ENCODE data around the gene TMPRSS13. TPM values are rescaled to one million over a fixed set of nuclear protein-coding genes. Genes with fewer than 3 reads are reported as not detected.
A peak's percentile ranks its signal among the peaks of the same experiment; 100 is the strongest.

TMPRSS13 gene
- polyA plus RNA-seq, 1 donor from 2014 or later, result not detected

- Histone ChIP-seq H3K9me2 (ENCODE audit: insufficient read depth, low read length) (no peaks in the 10 kb centered on the region), H3K4me2 (ENCODE audit: low read length) (no peak overlapping the region), H3K79me2 (replicated peaks; ENCODE audit: insufficient read depth, low read length) (peaks cover 92% of the 10 kb centered on the region), H3K27ac (ENCODE audit: low read length) (no peak overlapping the region), H2AFZ (ENCODE audit: low read depth, low read length) (no peak overlapping the region), H3K27me3 (ENCODE audit: insufficient read depth, low read depth, low read length) (no peaks in the 10 kb centered on the region), H3K36me3 (ENCODE audit: insufficient read depth, low read length) (no peaks in the 10 kb centered on the region), H3K4me3 (ENCODE audit: low read length) (peak overlapping the region; percentile 70), H3K9me3 (ENCODE audit: low read length) (no peaks in the 10 kb centered on the region), H3K9ac (ENCODE audit: low read length) (no peak overlapping the region), H3F3A (ENCODE audit: insufficient read depth, low read length, poor library complexity, severe bottlenecking) (no peaks in the 10 kb centered on the region), H4K20me1 (ENCODE audit: insufficient read depth) (peaks cover 18% of the 10 kb centered on the region)
- no peak for TF ChIP-seq CTCF (IDR thresholded peaks at IDR 0.05; ENCODE audit: poor library complexity, severe bottlenecking)
- no peak for TF ChIP-seq SMC3 (conservative IDR thresholded peaks at IDR 0.05; ENCODE audit: poor library complexity)
- TF ChIP-seq MXI1 (conservative IDR thresholded peaks at IDR 0.05; ENCODE audit: poor library complexity, severe bottlenecking), result no peak
- TF ChIP-seq EZH2 (IDR thresholded peaks at IDR 0.05; ENCODE audit: borderline replicate concordance, insufficient read depth, low read length, poor library complexity, severe bottlenecking), result no peak
- TF ChIP-seq POLR2AphosphoS5 (IDR thresholded peaks at IDR 0.05), result no peak
- no peak for TF ChIP-seq RAD21 (conservative IDR thresholded peaks at IDR 0.05)
- TF ChIP-seq EP300 (conservative IDR thresholded peaks at IDR 0.05; ENCODE audit: poor library complexity, severe bottlenecking), result no peak
- TF ChIP-seq TAF1 (IDR thresholded peaks at IDR 0.05; ENCODE audit: low read depth), result no peak
- TF ChIP-seq REST (IDR thresholded peaks at IDR 0.05; ENCODE audit: borderline replicate concordance), result no peak
Measured at GRCh38 chr11:117871784-117872183, 57.4 kb downstream of the TMPRSS13 start.

- Histone ChIP-seq H4K20me1 (ENCODE audit: insufficient read depth) (peaks cover 18% of the 10 kb centered on the region), H2AFZ (ENCODE audit: low read depth, low read length) (no peak overlapping the region), H3K27ac (ENCODE audit: low read length) (no peak overlapping the region), H3K36me3 (ENCODE audit: insufficient read depth, low read length) (no peaks in the 10 kb centered on the region), H3K9me3 (ENCODE audit: low read length) (no peaks in the 10 kb centered on the region), H3K79me2 (replicated peaks; ENCODE audit: insufficient read depth, low read length) (peaks cover 96% of the 10 kb centered on the region), H3K9me2 (ENCODE audit: insufficient read depth, low read length) (no peaks in the 10 kb centered on the region), H3F3A (ENCODE audit: insufficient read depth, low read length, poor library complexity, severe bottlenecking) (no peaks in the 10 kb centered on the region), H3K4me2 (ENCODE audit: low read length) (no peak overlapping the region), H3K4me3 (ENCODE audit: low read length) (peak overlapping the region; percentile 43), H3K27me3 (ENCODE audit: insufficient read depth, low read depth, low read length) (no peaks in the 10 kb centered on the region), H3K9ac (ENCODE audit: low read length) (no peak overlapping the region)
- no peak for TF ChIP-seq TAF1 (IDR thresholded peaks at IDR 0.05; ENCODE audit: low read depth)
- no peak for TF ChIP-seq RAD21 (conservative IDR thresholded peaks at IDR 0.05)
- TF ChIP-seq MXI1 (conservative IDR thresholded peaks at IDR 0.05; ENCODE audit: poor library complexity, severe bottlenecking), result no peak
- no peak for TF ChIP-seq EP300 (conservative IDR thresholded peaks at IDR 0.05; ENCODE audit: poor library complexity, severe bottlenecking)
- TF ChIP-seq POLR2AphosphoS5 (IDR thresholded peaks at IDR 0.05), result no peak
- no peak for TF ChIP-seq CTCF (IDR thresholded peaks at IDR 0.05; ENCODE audit: poor library complexity, severe bottlenecking)
- TF ChIP-seq EZH2 (IDR thresholded peaks at IDR 0.05; ENCODE audit: borderline replicate concordance, insufficient read depth, low read length, poor library complexity, severe bottlenecking), result no peak
- TF ChIP-seq SMC3 (conservative IDR thresholded peaks at IDR 0.05; ENCODE audit: poor library complexity), result no peak
- no peak for TF ChIP-seq REST (IDR thresholded peaks at IDR 0.05; ENCODE audit: borderline replicate concordance)
Measured at GRCh38 chr11:117871160-117871559, 58.0 kb downstream of the TMPRSS13 start.

Data from neural cell (in vitro differentiated cells).